ENCODE measurements around the gene VPS13A.

VPS13A gene

GRCh38 chr9:77462066-77462465, 284.7 kb downstream of the VPS13A start:
- no peak for DNase-seq

DNA sequence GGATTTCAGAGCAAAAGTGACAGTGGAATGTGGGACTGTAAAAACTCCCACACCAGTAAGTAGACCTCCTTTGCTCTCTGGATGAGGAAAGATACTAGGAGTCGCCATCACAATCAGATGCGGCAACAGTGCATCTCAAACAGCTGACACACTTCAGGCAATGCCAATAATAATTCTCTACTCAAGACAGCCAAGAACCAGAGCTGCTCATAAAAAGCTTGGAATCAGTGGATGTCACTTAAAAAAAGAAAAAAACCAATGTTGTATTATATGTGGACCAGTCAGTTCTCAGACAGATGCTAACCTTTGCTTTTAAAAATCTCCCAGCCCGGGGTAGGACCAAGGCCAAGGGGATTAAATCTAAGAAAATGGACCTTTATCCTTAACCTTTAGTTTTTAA, 285.8 kb downstream of the VPS13A start:
- no peak for DNase-seq

DNA sequence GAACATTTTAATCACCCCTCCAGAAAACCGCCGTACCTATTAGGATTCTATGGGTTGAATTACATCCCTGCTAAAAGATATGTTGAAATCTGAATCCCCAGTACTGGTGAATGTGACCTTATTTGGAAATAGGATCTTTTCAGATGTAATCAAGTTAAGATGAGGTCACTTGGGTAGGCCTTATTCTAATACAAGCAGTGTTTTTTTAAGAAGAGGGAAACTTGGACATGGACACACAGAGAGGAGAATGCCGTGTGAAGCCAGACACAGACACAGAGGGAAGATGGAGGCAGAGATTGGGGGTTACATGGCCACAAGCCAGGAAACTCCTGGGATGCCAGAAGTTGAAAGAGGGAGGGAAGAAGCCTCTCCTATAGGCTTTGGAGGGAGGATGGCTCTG, 287.3 kb downstream of the VPS13A start:
- DNase-seq = no peak

DNA sequence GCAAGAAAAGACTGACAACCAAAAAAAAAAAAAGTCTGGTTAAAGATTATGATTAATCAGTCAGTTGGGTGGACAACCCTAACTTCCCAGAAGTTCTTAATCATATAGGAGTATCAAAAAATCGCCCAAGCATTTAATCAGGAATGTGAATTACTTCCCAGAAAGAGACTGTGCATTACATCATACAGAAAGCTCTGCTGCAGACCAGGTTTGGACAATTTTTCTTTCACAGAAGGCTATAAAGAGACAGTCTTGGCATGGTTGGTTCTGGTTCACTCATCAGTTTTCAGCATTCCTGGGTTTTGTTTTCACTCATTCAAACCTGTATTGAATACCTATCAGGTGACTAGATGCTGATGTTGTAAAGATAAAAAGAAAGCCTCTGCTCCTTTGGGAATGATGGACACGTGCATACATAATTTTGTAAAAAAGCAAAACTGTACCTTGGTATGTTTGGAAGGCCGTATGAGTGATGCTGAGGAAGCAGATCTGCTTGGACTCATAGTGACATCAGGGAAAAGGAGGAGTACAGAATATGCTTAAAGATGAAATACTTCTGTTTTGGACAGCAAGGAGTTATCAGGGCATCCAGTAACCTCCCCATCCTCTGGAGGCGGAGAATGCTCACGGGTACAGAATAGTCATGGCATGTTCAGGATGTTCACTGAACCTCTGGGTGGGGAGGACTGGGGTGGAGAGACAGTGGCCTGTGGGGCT, 292.3 kb downstream of the VPS13A start:
- no peak for DNase-seq

All from inflammatory macrophage (primary cell).